ENCODE data around the gene JAZF1. TPM values are rescaled to one million over a fixed set of nuclear protein-coding genes. Genes with fewer than 3 reads are reported as not detected.

Gene JAZF1
- total and polyA plus RNA-seq, 5 donors from 2014 or later, result 6.4 to 30.7 (median 7.6) TPM

- Histone ChIP-seq H3K4me1 (ENCODE audit: control insufficient read depth, insufficient read depth, low read length, poor library complexity, severe bottlenecking) (peaks cover 9% of the 10 kb centered on the region), H3K36me3 (ENCODE audit: control insufficient read depth, insufficient read depth, low read length) (peaks cover 2% of the 10 kb centered on the region), H3K4me3 (ENCODE audit: low read depth, low read length) (no peak overlapping the region), H3K9me3 (ENCODE audit: control insufficient read depth in 2 of 2, low read length in 2 of 2) (no peaks in the 10 kb centered on the region), H3K27ac (ENCODE audit: insufficient read depth, low read length, poor library complexity, severe bottlenecking) (no peak overlapping the region), H3K27me3 (ENCODE audit: control insufficient read depth, insufficient read depth, low read length) (no peaks in the 10 kb centered on the region)
- Mint-ChIP-seq H3K27me3 (no peaks in the 10 kb centered on the region), H3K36me3 (peaks cover 15% of the 10 kb centered on the region), H3K27ac (peak overlapping the region in 1 of 3 donors; percentile 34), H3K4me3 (no peak overlapping the region), H3K4me1 (peaks cover 10 to 28% (median 18%) of the 10 kb centered on the region in 4 donors), H3K9me3 (no peaks in the 10 kb centered on the region)
- ATAC-seq (ENCODE audit: low read depth in 2 of 2) (no peak), DNase-seq (no peak)
Measured at GRCh38 chr7:28165261-28165660, 15.3 kb downstream of the JAZF1 start.

- no peak overlapping the region for H3K27ac ChIP-seq (ENCODE audit: insufficient read depth, low read length, poor library complexity, severe bottlenecking)
- H3K4me1 Mint-ChIP-seq, result peaks cover 5 to 22% (median 13%) of the 10 kb centered on the region in 4 donors
- H3K9me3 ChIP-seq (ENCODE audit: control insufficient read depth in 2 of 2, low read length in 2 of 2), result no peaks in the 10 kb centered on the region
- H3K36me3 Mint-ChIP-seq, result peaks cover 21% of the 10 kb centered on the region
- H3K27me3 Mint-ChIP-seq, result no peaks in the 10 kb centered on the region
- no peaks in the 10 kb centered on the region for H3K9me3 Mint-ChIP-seq
- no peaks in the 10 kb centered on the region for H3K27me3 ChIP-seq (ENCODE audit: control insufficient read depth, insufficient read depth, low read length)
- ATAC-seq (ENCODE audit: low read depth in 2 of 2) (no peak), DNase-seq (no peak)
- H3K4me3 Mint-ChIP-seq, result no peak overlapping the region
- peaks cover 4% of the 10 kb centered on the region for H3K4me1 ChIP-seq (ENCODE audit: control insufficient read depth, insufficient read depth, low read length, poor library complexity, severe bottlenecking)
- H3K27ac Mint-ChIP-seq, result peak overlapping the region in 1 of 3 donors; percentile 42
- no peak overlapping the region for H3K4me3 ChIP-seq (ENCODE audit: low read depth, low read length)
- no peaks in the 10 kb centered on the region for H3K36me3 ChIP-seq (ENCODE audit: control insufficient read depth, insufficient read depth, low read length)
Measured at GRCh38 chr7:28163949-28164348, 16.6 kb downstream of the JAZF1 start.

- Mint-ChIP-seq H3K4me3 (no peak overlapping the region), H3K9me3 (no peaks in the 10 kb centered on the region), H3K27me3 (no peaks in the 10 kb centered on the region), H3K4me1 (peaks cover 5 to 23% (median 8%) of the 10 kb centered on the region in 4 donors), H3K27ac (no peak overlapping the region), H3K36me3 (peaks cover 25% of the 10 kb centered on the region)
- H3K4me1 ChIP-seq (ENCODE audit: control insufficient read depth, insufficient read depth, low read length, poor library complexity, severe bottlenecking), result no peaks in the 10 kb centered on the region
- H3K4me3 ChIP-seq (ENCODE audit: low read depth, low read length), result no peak overlapping the region
- H3K27ac ChIP-seq (ENCODE audit: insufficient read depth, low read length, poor library complexity, severe bottlenecking), result no peak overlapping the region
- no peaks in the 10 kb centered on the region for H3K9me3 ChIP-seq (ENCODE audit: control insufficient read depth in 2 of 2, low read length in 2 of 2)
- DNase-seq (no peak), ATAC-seq (ENCODE audit: low read depth in 2 of 2) (no peak)
- H3K27me3 ChIP-seq (ENCODE audit: control insufficient read depth, insufficient read depth, low read length), result no peaks in the 10 kb centered on the region
- no peaks in the 10 kb centered on the region for H3K36me3 ChIP-seq (ENCODE audit: control insufficient read depth, insufficient read depth, low read length)
Measured at GRCh38 chr7:28161331-28161730, 19.3 kb downstream of the JAZF1 start.

- Histone ChIP-seq H3K9me3 (ENCODE audit: control insufficient read depth in 2 of 2, low read length in 2 of 2) (no peaks in the 10 kb centered on the region), H3K4me1 (ENCODE audit: control insufficient read depth, insufficient read depth, low read length, poor library complexity, severe bottlenecking) (peaks cover 2% of the 10 kb centered on the region), H3K27ac (ENCODE audit: insufficient read depth, low read length, poor library complexity, severe bottlenecking) (no peak overlapping the region), H3K4me3 (ENCODE audit: low read depth, low read length) (no peak overlapping the region), H3K36me3 (ENCODE audit: control insufficient read depth, insufficient read depth, low read length) (no peaks in the 10 kb centered on the region), H3K27me3 (ENCODE audit: control insufficient read depth, insufficient read depth, low read length) (no peaks in the 10 kb centered on the region)
- Mint-ChIP-seq H3K9me3 (no peaks in the 10 kb centered on the region), H3K4me3 (no peak overlapping the region), H3K4me1 (peaks cover 7 to 28% (median 14%) of the 10 kb centered on the region in 4 donors), H3K27ac (no peak overlapping the region), H3K27me3 (no peaks in the 10 kb centered on the region), H3K36me3 (peaks cover 22% of the 10 kb centered on the region)
- DNase-seq (no peak), ATAC-seq (ENCODE audit: low read depth in 2 of 2) (no peak)
Measured at GRCh38 chr7:28160551-28160991, 20.0 kb downstream of the JAZF1 start.

- Mint-ChIP-seq H3K36me3 (peaks cover 15% of the 10 kb centered on the region), H3K4me3 (no peak overlapping the region), H3K4me1 (peaks cover 17 to 44% (median 39%) of the 10 kb centered on the region in 4 donors), H3K27me3 (no peaks in the 10 kb centered on the region), H3K9me3 (no peaks in the 10 kb centered on the region), H3K27ac (peak overlapping the region in 1 of 3 donors; percentile 16)
- no peak overlapping the region for H3K27ac ChIP-seq (ENCODE audit: insufficient read depth, low read length, poor library complexity, severe bottlenecking)
- H3K9me3 ChIP-seq (ENCODE audit: control insufficient read depth in 2 of 2, low read length in 2 of 2), result no peaks in the 10 kb centered on the region
- no peaks in the 10 kb centered on the region for H3K27me3 ChIP-seq (ENCODE audit: control insufficient read depth, insufficient read depth, low read length)
- DNase-seq (no peak), ATAC-seq (ENCODE audit: low read depth in 2 of 2) (no peak)
- H3K36me3 ChIP-seq (ENCODE audit: control insufficient read depth, insufficient read depth, low read length), result no peaks in the 10 kb centered on the region
- no peak overlapping the region for H3K4me3 ChIP-seq (ENCODE audit: low read depth, low read length)
- peaks cover 27% of the 10 kb centered on the region for H3K4me1 ChIP-seq (ENCODE audit: control insufficient read depth, insufficient read depth, low read length, poor library complexity, severe bottlenecking)
Measured at GRCh38 chr7:28157831-28158416, 22.7 kb downstream of the JAZF1 start.

GRCh38 chr7:28157076-28157745 lies 23.4 kb downstream of the JAZF1 start:
- no peak overlapping the region for H3K4me3 Mint-ChIP-seq
- Histone ChIP-seq H3K36me3 (ENCODE audit: control insufficient read depth, insufficient read depth, low read length) (no peaks in the 10 kb centered on the region), H3K4me3 (ENCODE audit: low read depth, low read length) (no peak overlapping the region), H3K27ac (ENCODE audit: insufficient read depth, low read length, poor library complexity, severe bottlenecking) (no peak overlapping the region), H3K27me3 (ENCODE audit: control insufficient read depth, insufficient read depth, low read length) (no peaks in the 10 kb centered on the region), H3K4me1 (ENCODE audit: control insufficient read depth, insufficient read depth, low read length, poor library complexity, severe bottlenecking) (peaks cover 34% of the 10 kb centered on the region), H3K9me3 (ENCODE audit: control insufficient read depth in 2 of 2, low read length in 2 of 2) (no peaks in the 10 kb centered on the region)
- H3K27me3 Mint-ChIP-seq, result no peaks in the 10 kb centered on the region
- H3K27ac Mint-ChIP-seq, result peak overlapping the region in 1 of 3 donors; percentile 8
- no peaks in the 10 kb centered on the region for H3K9me3 Mint-ChIP-seq
- ATAC-seq (ENCODE audit: low read depth in 2 of 2), result no peak
- H3K36me3 Mint-ChIP-seq, result peaks cover 15% of the 10 kb centered on the region
- H3K4me1 Mint-ChIP-seq, result peaks cover 23 to 47% (median 45%) of the 10 kb centered on the region in 4 donors
- no peak for DNase-seq

GRCh38 chr7:28156401-28156800 lies 24.2 kb downstream of the JAZF1 start:
- no peaks in the 10 kb centered on the region for H3K9me3 Mint-ChIP-seq
- H3K36me3 ChIP-seq (ENCODE audit: control insufficient read depth, insufficient read depth, low read length), result no peaks in the 10 kb centered on the region
- H3K4me1 Mint-ChIP-seq, result peaks cover 29 to 53% (median 47%) of the 10 kb centered on the region in 4 donors
- H3K27ac ChIP-seq (ENCODE audit: insufficient read depth, low read length, poor library complexity, severe bottlenecking), result no peak overlapping the region
- no peak overlapping the region for H3K4me3 Mint-ChIP-seq
- no peak for DNase-seq
- H3K36me3 Mint-ChIP-seq, result peaks cover 15% of the 10 kb centered on the region
- no peak overlapping the region for H3K4me3 ChIP-seq (ENCODE audit: low read depth, low read length)
- no peak for ATAC-seq (ENCODE audit: low read depth in 2 of 2)
- H3K27me3 ChIP-seq (ENCODE audit: control insufficient read depth, insufficient read depth, low read length), result no peaks in the 10 kb centered on the region
- no peaks in the 10 kb centered on the region for H3K9me3 ChIP-seq (ENCODE audit: control insufficient read depth in 2 of 2, low read length in 2 of 2)
- no peaks in the 10 kb centered on the region for H3K27me3 Mint-ChIP-seq
- peak overlapping the region in 1 of 3 donors; percentile 51 for H3K27ac Mint-ChIP-seq
- H3K4me1 ChIP-seq (ENCODE audit: control insufficient read depth, insufficient read depth, low read length, poor library complexity, severe bottlenecking), result peaks cover 40% of the 10 kb centered on the region

GRCh38 chr7:28155964-28156363 lies 24.6 kb downstream of the JAZF1 start:
- H3K9me3 ChIP-seq (ENCODE audit: control insufficient read depth in 2 of 2, low read length in 2 of 2), result no peaks in the 10 kb centered on the region
- no peaks in the 10 kb centered on the region for H3K27me3 ChIP-seq (ENCODE audit: control insufficient read depth, insufficient read depth, low read length)
- H3K36me3 Mint-ChIP-seq, result peaks cover 15% of the 10 kb centered on the region
- H3K27ac ChIP-seq (ENCODE audit: insufficient read depth, low read length, poor library complexity, severe bottlenecking), result no peak overlapping the region
- DNase-seq (no peak), ATAC-seq (ENCODE audit: low read depth in 2 of 2) (no peak)
- no peak overlapping the region for H3K4me3 ChIP-seq (ENCODE audit: low read depth, low read length)
- peaks cover 42% of the 10 kb centered on the region for H3K4me1 ChIP-seq (ENCODE audit: control insufficient read depth, insufficient read depth, low read length, poor library complexity, severe bottlenecking)
- no peaks in the 10 kb centered on the region for H3K27me3 Mint-ChIP-seq
- no peak overlapping the region for H3K4me3 Mint-ChIP-seq
- no peaks in the 10 kb centered on the region for H3K36me3 ChIP-seq (ENCODE audit: control insufficient read depth, insufficient read depth, low read length)
- H3K9me3 Mint-ChIP-seq, result no peaks in the 10 kb centered on the region
- peak overlapping the region in 1 of 3 donors; percentile 34 for H3K27ac Mint-ChIP-seq
- peaks cover 29 to 53% (median 47%) of the 10 kb centered on the region in 4 donors for H3K4me1 Mint-ChIP-seq

Data from CD4-positive, CD25-positive, alpha-beta regulatory T cell (primary cell).